ENCODE measurements around the gene UBE2F. TPM values are rescaled to one million over a fixed set of nuclear protein-coding genes. Genes with fewer than 3 reads are reported as not detected.

Gene UBE2F
- total and polyA plus RNA-seq, 8 donors: 6.4 to 87.0 (median 44.9) TPM; not detected in 1

DNA sequence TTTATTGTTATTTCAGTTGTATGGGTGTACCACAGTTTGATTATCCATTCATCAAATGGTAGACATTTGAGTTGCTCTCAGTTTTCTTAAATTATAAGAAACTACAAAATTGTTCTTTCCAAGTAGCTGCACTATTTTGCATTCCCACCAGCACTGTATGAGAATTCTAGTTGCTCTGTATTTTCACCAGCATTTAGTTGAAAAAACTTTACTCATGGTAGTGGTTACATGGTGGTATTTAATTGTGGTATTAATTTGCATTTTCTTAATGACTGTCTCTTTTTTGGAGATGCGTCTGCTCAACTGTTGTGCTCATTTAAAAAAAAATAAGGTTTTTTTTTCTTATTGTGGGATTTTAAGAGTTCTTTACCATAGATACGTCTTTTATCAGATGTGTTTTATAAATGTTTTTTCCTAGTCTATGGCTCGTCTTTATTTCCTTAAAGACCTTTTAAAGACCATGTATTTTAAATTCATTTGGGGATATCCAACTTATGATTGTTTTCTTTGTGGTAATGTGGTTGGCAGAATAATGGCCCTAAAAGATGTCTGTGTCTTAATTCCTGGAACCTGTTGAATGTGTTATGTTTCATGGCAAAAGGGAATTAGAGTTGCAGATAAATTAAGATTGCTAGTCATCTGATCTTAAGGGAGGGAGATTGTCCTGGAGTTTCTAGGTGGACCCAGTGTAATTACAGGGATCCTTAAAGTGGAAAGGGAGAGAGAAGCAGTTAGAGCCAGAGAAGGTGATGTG is 37.4 kb downstream of the UBE2F start:
- H3K4me1 ChIP-seq: peaks cover 0 to 9% (median 0%) of the 10 kb centered on the region in 4 donors
- no peaks in the 10 kb centered on the region for H3K27me3 ChIP-seq
- intact Hi-C loops (cut with DNase I; ENCODE audit: low total_unique reads): no loop called here
- H3K4me3 ChIP-seq: no peak overlapping the region
- 91 to 97% (median 95%) methylated on average over 3 of the region's 3 CpGs for WGBS, 5 donors
- H3K36me3 ChIP-seq: peaks cover 0 to 15% (median 2%) of the 10 kb centered on the region in 4 donors
- no peaks in the 10 kb centered on the region for H3K9me3 ChIP-seq
- TF ChIP-seq POLR2A (IDR thresholded peaks at IDR 0.05): no peak
- TF ChIP-seq, protein P1, sequence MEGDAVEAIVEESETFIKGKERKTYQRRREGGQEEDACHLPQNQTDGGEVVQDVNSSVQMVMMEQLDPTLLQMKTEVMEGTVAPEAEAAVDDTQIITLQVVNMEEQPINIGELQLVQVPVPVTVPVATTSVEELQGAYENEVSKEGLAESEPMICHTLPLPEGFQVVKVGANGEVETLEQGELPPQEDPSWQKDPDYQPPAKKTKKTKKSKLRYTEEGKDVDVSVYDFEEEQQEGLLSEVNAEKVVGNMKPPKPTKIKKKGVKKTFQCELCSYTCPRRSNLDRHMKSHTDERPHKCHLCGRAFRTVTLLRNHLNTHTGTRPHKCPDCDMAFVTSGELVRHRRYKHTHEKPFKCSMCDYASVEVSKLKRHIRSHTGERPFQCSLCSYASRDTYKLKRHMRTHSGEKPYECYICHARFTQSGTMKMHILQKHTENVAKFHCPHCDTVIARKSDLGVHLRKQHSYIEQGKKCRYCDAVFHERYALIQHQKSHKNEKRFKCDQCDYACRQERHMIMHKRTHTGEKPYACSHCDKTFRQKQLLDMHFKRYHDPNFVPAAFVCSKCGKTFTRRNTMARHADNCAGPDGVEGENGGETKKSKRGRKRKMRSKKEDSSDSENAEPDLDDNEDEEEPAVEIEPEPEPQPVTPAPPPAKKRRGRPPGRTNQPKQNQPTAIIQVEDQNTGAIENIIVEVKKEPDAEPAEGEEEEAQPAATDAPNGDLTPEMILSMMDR (IDR thresholded peaks at IDR 0.05): no peak
- TF ChIP-seq EP300 (IDR thresholded peaks at IDR 0.05): no peak
- TF ChIP-seq POLR2AphosphoS5 (IDR thresholded peaks at IDR 0.05): no peak
- no peak overlapping the region for H3K27ac ChIP-seq
- DNase-seq: no peak

DNA sequence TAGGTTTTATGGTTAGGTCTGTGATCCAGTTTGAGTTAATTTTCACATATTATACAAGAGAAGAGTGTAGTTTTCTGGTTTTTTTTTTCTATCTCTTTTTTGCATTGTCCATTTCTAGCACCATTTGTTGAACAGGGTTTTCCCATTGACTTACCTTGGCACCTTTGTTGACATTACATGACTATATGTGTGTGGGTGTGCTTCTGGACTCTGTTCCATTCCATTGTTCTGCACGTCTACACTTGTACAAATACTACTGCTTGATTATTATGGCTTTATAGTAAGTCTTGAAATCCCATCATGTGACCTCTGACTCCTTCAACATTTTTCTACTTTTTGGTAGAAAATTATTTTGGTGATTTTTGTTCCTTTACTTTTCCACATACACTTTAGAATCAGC is 38.7 kb downstream of the UBE2F start:
- no peaks in the 10 kb centered on the region for H3K27me3 ChIP-seq
- no peaks in the 10 kb centered on the region for H3K9me3 ChIP-seq
- no peak overlapping the region for H3K4me3 ChIP-seq
- 22 to 47% (median 37%) methylated on average over 1 of the region's 1 CpG for WGBS, 5 donors
- H3K27ac ChIP-seq: no peak overlapping the region
- peaks cover 0 to 15% (median under 1%) of the 10 kb centered on the region in 4 donors for H3K36me3 ChIP-seq
- peak in 1 of 2 donors; percentile 57 for DNase-seq
- no peak for TF ChIP-seq POLR2A (IDR thresholded peaks at IDR 0.05)
- no peak for TF ChIP-seq POLR2AphosphoS5 (IDR thresholded peaks at IDR 0.05)
- TF ChIP-seq, protein P1 (IDR thresholded peaks at IDR 0.05): no peak
- no peak for TF ChIP-seq EP300 (IDR thresholded peaks at IDR 0.05)
- H3K4me1 ChIP-seq: peaks cover 0 to 8% (median 0%) of the 10 kb centered on the region in 4 donors
- intact Hi-C loops (cut with DNase I; ENCODE audit: low total_unique reads): no loop called here

DNA sequence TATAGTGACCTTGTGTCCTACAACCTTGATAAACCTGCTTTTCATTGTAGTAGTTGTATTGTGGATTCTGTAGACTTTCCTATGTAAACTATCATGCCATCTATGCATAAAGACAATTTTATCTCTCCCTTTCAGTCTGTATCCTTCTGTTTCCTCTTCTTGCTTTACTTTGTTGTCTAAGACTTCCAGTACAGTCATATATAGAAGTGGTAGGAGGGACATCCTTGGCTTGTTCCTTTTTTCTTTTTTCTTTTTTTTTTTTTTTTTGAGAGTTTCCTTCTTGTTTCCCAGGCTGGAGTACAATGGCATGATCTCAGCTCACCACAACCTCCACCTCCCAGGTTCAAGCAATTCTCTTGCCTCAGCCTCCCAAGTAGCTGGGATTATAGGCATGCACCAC is 39.7 kb downstream of the UBE2F start:
- TF ChIP-seq POLR2AphosphoS5 (IDR thresholded peaks at IDR 0.05): no peak
- TF ChIP-seq, protein P1 (IDR thresholded peaks at IDR 0.05): no peak
- no peak for TF ChIP-seq POLR2A (IDR thresholded peaks at IDR 0.05)
- no peak for TF ChIP-seq EP300 (IDR thresholded peaks at IDR 0.05)
- intact Hi-C loops (cut with DNase I; ENCODE audit: low total_unique reads): no loop called here
- Histone ChIP-seq H3K36me3 (peaks cover 0 to 15% (median 4%) of the 10 kb centered on the region in 4 donors), H3K4me3 (no peak overlapping the region), H3K27me3 (no peaks in the 10 kb centered on the region), H3K4me1 (peaks cover 0 to 8% (median 0%) of the 10 kb centered on the region in 4 donors), H3K9me3 (no peaks in the 10 kb centered on the region), H3K27ac (no peak overlapping the region)
- DNase-seq: no peak

DNA sequence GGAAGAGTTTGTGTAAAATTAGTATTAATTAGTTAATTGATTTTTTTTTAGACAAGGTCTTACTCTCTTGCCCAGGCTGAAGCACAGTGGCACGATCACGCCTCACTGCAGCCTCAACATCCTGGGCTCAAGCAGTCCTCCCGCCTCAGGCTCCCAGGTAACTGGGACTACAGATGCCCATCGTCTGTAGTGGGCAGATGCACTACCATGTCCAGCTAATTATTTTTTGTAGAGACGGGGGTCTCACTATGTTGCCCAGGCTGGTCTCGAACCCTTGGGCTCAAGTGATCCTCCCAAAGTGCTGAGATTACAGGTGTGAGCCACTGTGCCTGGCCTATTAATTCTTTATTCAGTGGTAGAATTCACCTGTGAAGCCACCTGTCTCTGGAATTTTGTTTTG is 41.1 kb downstream of the UBE2F start:
- Histone ChIP-seq H3K27ac (no peak overlapping the region), H3K27me3 (no peaks in the 10 kb centered on the region), H3K4me1 (peaks cover 0 to 8% (median 0%) of the 10 kb centered on the region in 4 donors), H3K4me3 (no peak overlapping the region), H3K36me3 (peaks cover 0 to 15% (median 4%) of the 10 kb centered on the region in 4 donors), H3K9me3 (no peaks in the 10 kb centered on the region)
- 83 to 99% (median 90%) methylated on average over 6 of the region's 6 CpGs for WGBS, 5 donors
- intact Hi-C loops (cut with DNase I; ENCODE audit: low total_unique reads): no loop called here
- no peak for DNase-seq
- TF ChIP-seq POLR2A (IDR thresholded peaks at IDR 0.05) (no peak), POLR2AphosphoS5 (IDR thresholded peaks at IDR 0.05) (no peak), EP300 (IDR thresholded peaks at IDR 0.05) (no peak)
- TF ChIP-seq, protein P1 (IDR thresholded peaks at IDR 0.05): no peak
